Suprapubic skin (tissue), 4 donors: Measurements from ENCODE around the gene AQR. TPM values are rescaled to one million over a fixed set of nuclear protein-coding genes. Genes with fewer than 3 reads are reported as not detected.

Source experiments
- DNase-seq, 2 donors: peaks; one replicate each; pipeline ENCODE4 v3.0.0-alpha.2; 2019; ENCODE audit warnings: low spot score in 2 of 2
- H3K27ac ChIP-seq: fragments of 200-600 bp; sonication (generic); one replicate; pipeline ENCODE4 v1.5.1; 2019
- H3K27me3 ChIP-seq: fragments of 200-600 bp; sonication (generic); one replicate; pipeline ENCODE4 v1.5.1; 2019
- H3K36me3 ChIP-seq: fragments of 200-600 bp; sonication (generic); one replicate; pipeline ENCODE4 v1.5.1; 2019
- H3K4me1 ChIP-seq: fragments of 200-600 bp; sonication (generic); one replicate; pipeline ENCODE4 v1.5.1; 2019
- H3K4me3 ChIP-seq: fragments of 200-600 bp; sonication (generic); one replicate; pipeline ENCODE4 v1.5.1; 2019; ENCODE audit warnings: mild to moderate bottlenecking
- H3K9me3 ChIP-seq: fragments of 200-600 bp; sonication (generic); one replicate; pipeline ENCODE4 v1.5.1; 2019
- EP300 ChIP-seq: sonication (generic); formaldehyde crosslinking; IDR thresholded peaks from one replicate; pipeline ENCODE4 v1.6.1; 2017; ENCODE audit warnings: antibody characterized with exemption
- POLR2A ChIP-seq, 2 donors: fragments of 450-650 bp; IDR thresholded peaks; one replicate each; pipeline ENCODE4 v1.6.1; 2017; ENCODE audit warnings: antibody characterized with exemption in 2 of 2, mild to moderate bottlenecking in 2 of 2, moderate library complexity in 2 of 2
- POLR2AphosphoS5 ChIP-seq, 3 donors: sonication (generic); formaldehyde crosslinking; IDR thresholded peaks; one replicate each; pipeline ENCODE4 v1.6.1; 2017; ENCODE audit warnings: antibody characterized with exemption in 3 of 3
- WGBS: methylation state at CpG from one replicate; pipeline ENCODE4 v1.1.5; 2018; 5-methylcytosine and 5-hydroxymethylcytosine counted together
- total RNA-seq, 4 donors: library from RNA; depleted of rRNA; stranded (reverse); fragments of >200 nt; gene quantifications; one replicate each; pipeline ENCODE4 v1.1.0, GENCODE V29; 2016
- TF ChIP-seq, protein P1 (sequence below), 2 donors: fragments of 200-600 bp in 1 of 2; fragments of 450-650 bp in 1 of 2; sonication (generic) in 1 of 2; IDR thresholded peaks; one replicate each; pipeline ENCODE4 v1.5.1; 2016 to 2019; ENCODE audit warnings: antibody characterized with exemption in 2 of 2, mild to moderate bottlenecking in 1 of 2, moderate library complexity in 1 of 2

Gene AQR
- total RNA-seq, 4 donors from 2014 or later: 21.8 to 41.1 (median 25.7) TPM

DNA sequence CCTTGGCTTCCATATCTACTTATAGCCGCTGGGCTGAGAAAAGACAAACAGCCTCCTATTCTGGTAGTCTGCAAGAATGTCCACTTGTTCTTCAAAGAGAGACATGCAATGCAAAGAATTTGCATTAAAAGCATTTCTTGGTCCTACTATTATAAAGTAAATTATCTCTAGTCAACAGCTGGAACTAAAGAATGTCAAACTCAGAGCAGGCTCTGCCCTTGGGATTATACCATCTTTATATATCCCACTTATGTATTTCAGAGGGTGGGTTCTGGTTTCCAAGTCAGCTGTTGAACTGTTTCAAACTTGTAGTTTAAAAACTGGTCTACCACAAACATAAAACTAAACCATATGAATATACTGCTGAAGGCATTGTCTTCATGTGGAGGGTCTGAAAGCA, 167.2 kb downstream of the AQR start:
- no peak for DNase-seq
- no peak overlapping the region for H3K27ac ChIP-seq
- no peaks in the 10 kb centered on the region for H3K9me3 ChIP-seq
- no peak overlapping the region for H3K4me3 ChIP-seq
- WGBS: 93% methylated on average over 1 of the region's 1 CpG
- H3K36me3 ChIP-seq: no peaks in the 10 kb centered on the region
- peaks cover 20% of the 10 kb centered on the region for H3K27me3 ChIP-seq
- TF ChIP-seq POLR2A (IDR thresholded peaks at IDR 0.05) (no peak), POLR2AphosphoS5 (IDR thresholded peaks at IDR 0.05) (no peak), EP300 (no peak)
- TF ChIP-seq, protein P1, sequence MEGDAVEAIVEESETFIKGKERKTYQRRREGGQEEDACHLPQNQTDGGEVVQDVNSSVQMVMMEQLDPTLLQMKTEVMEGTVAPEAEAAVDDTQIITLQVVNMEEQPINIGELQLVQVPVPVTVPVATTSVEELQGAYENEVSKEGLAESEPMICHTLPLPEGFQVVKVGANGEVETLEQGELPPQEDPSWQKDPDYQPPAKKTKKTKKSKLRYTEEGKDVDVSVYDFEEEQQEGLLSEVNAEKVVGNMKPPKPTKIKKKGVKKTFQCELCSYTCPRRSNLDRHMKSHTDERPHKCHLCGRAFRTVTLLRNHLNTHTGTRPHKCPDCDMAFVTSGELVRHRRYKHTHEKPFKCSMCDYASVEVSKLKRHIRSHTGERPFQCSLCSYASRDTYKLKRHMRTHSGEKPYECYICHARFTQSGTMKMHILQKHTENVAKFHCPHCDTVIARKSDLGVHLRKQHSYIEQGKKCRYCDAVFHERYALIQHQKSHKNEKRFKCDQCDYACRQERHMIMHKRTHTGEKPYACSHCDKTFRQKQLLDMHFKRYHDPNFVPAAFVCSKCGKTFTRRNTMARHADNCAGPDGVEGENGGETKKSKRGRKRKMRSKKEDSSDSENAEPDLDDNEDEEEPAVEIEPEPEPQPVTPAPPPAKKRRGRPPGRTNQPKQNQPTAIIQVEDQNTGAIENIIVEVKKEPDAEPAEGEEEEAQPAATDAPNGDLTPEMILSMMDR (IDR thresholded peaks at IDR 0.05): no peak
- H3K4me1 ChIP-seq: no peaks in the 10 kb centered on the region

Other genes starting within 250 kb of the AQR start
- under 1 TPM in 1 of 4 donors, not detected in 3; 0.24 TPM for gene GJD2, start 214.7 kb downstream of the AQR start, total RNA-seq
- gene ACTC1, start 174.2 kb downstream of the AQR start, total RNA-seq: 1 to 10 TPM in 2 of 4 donors, under 1 TPM in 2; 0.51 to 1.4 (median 0.85) TPM
- gene ZNF770, start 18.5 kb upstream of the AQR start, total RNA-seq: 10 to 100 TPM; 42.4 to 71.1 (median 46.2) TPM
- gene NANOGP8, start 115.6 kb upstream of the AQR start, total RNA-seq: 1 to 10 TPM in 2 of 4 donors, under 1 TPM in 1, not detected in 1; 0.79 to 5.9 (median 2.1) TPM